HepG2 (cell line): ENCODE data around the gene APRT. TPM values are rescaled to one million over a fixed set of nuclear protein-coding genes. Genes with fewer than 3 reads are reported as not detected.

Experiments used
- ATAC-seq: fragments of 200-7000 bp; cut with Tn5 transposase; 3 replicates; pipeline ENCODE4 v1.9.1; 2020; ENCODE audit warnings: mild to moderate bottlenecking, moderate library complexity
- BruUV-seq: library from RNA; stranded (reverse); fragments of 400-500 nt; replicated peaks from 2 replicates; lab custom pipeline; 2021; lab: Mats Ljungman, UMichigan
- CTCF ChIA-PET: fragments of 300-600 bp; formaldehyde crosslinking; extraction: SDS; loops from one replicate; lab custom pipeline; 2021; ENCODE audit warnings: low total read pairs, inconsistent platforms, low intra/inter-chr PET ratio; lab: Yijun Ruan, JAX
- POLR2A ChIA-PET: fragments of 350-600 bp; sonication (Branson Sonifier 250); formaldehyde crosslinking; loops from one replicate; lab custom pipeline; 2020; ENCODE audit warnings: antibody characterized with exemption, inconsistent platforms; lab: Yijun Ruan, JAX
- DNase-seq: peaks from one replicate; pipeline ENCODE4 v3.0.0-alpha.2; 2015; ENCODE audit warnings: low spot score
- FAIRE-seq: peaks from 3 replicates; lab custom pipeline; 2011; peaks lifted over from hg19 to GRCh38; lab: Jason Lieb, UNC
- H2AFZ ChIP-seq: one replicate; pipeline ENCODE4 v1.6.1; 2011; ENCODE audit warnings: low read length, inconsistent platforms
- H3K27ac ChIP-seq: fragments of 300-600 bp; 3 replicates; pipeline ENCODE4 v1.8.0; 2011; ENCODE audit warnings: mixed run types, mild to moderate bottlenecking, mixed read lengths, low read length, inconsistent platforms; ENCODE audit not compliant: insufficient read depth; ENCODE audit errors: extremely low read length
- H3K27me3 ChIP-seq, 2 experiments: fragments of 200-600 bp in 1 of 2; 2 replicates in 1 of 2; 3 replicates in 1 of 2; pipeline versions ENCODE4 v1.6.0 to v1.8.0; 2011; ENCODE audit warnings: low read length in 2 of 2, mild to moderate bottlenecking in 2 of 2, moderate library complexity in 2 of 2, inconsistent platforms in 1 of 2; ENCODE audit not compliant: insufficient read depth in 2 of 2, control insufficient read depth in 1 of 2
- H3K36me3 ChIP-seq, 2 experiments: fragments of 200-600 bp in 1 of 2; replicated peaks in 1 of 2; 2 replicates in 1 of 2; 3 replicates in 1 of 2; pipeline versions ENCODE4 v1.5.1 to v1.8.0; 2011; ENCODE audit warnings: low read length in 2 of 2, inconsistent platforms in 1 of 2; ENCODE audit not compliant: insufficient read depth in 2 of 2, control insufficient read depth in 1 of 2
- H3K4me1 ChIP-seq: 2 replicates; pipeline ENCODE4 v1.5.1; 2012; ENCODE audit warnings: low read length, inconsistent platforms; ENCODE audit not compliant: insufficient read depth
- H3K4me2 ChIP-seq: 2 replicates; pipeline ENCODE4 v1.6.0; 2011; ENCODE audit warnings: low read depth, low read length, inconsistent platforms
- H3K4me3 ChIP-seq, 3 experiments: fragments of 200-600 bp in 1 of 3; sonication (generic), shearing (Covaris generic) in 1 of 3; replicated peaks in 1 of 3; 2 replicates each; pipeline ENCODE4 v1.5.1; 2011 to 2016; ENCODE audit warnings: low read length in 3 of 3, inconsistent platforms in 2 of 3, low read depth in 2 of 3, mild to moderate bottlenecking in 2 of 3, control low read depth in 1 of 3, mixed read lengths in 1 of 3; ENCODE audit not compliant: insufficient read depth in 1 of 3
- H3K79me2 ChIP-seq: one replicate; pipeline ENCODE4 v1.6.1; 2011; ENCODE audit warnings: low read length, inconsistent platforms; ENCODE audit not compliant: insufficient read depth
- H3K9ac ChIP-seq: 2 replicates; pipeline ENCODE4 v1.6.0; 2011; ENCODE audit warnings: mild to moderate bottlenecking, low read depth, low read length, inconsistent platforms; ENCODE audit not compliant: insufficient read depth
- H3K9me3 ChIP-seq: 2 replicates; pipeline ENCODE4 v1.5.1; 2012; ENCODE audit warnings: mild to moderate bottlenecking, low read length
- H4K20me1 ChIP-seq: 2 replicates; pipeline ENCODE4 v1.6.0; 2011; ENCODE audit warnings: inconsistent platforms, mild to moderate bottlenecking, low read length, moderate library complexity; ENCODE audit not compliant: insufficient read depth
- ELK4 ChIP-seq: sonication (generic); formaldehyde crosslinking; IDR thresholded peaks from 2 replicates; pipeline ENCODE4 v1.9.0; 2021; ENCODE audit warnings: missing genetic modification reagents, borderline replicate concordance
- HINFP ChIP-seq: sonication (generic); formaldehyde crosslinking; IDR thresholded peaks from 2 replicates; pipeline ENCODE4 v1.4.0; 2020; ENCODE audit warnings: low read depth, mild to moderate bottlenecking, missing genetic modification reagents
- IKZF4 ChIP-seq: sonication (generic); formaldehyde crosslinking; IDR thresholded peaks from 2 replicates; pipeline ENCODE4 v1.5.1; 2020; ENCODE audit warnings: borderline replicate concordance, mild to moderate bottlenecking, low read depth, missing genetic modification reagents; ENCODE audit errors: not compliant biosample characterization
- LRRFIP1 ChIP-seq: sonication (generic); formaldehyde crosslinking; conservative IDR thresholded peaks from 2 replicates; pipeline ENCODE4 v1.4.0; 2020; ENCODE audit warnings: missing genetic modification reagents
- MED8 ChIP-seq: sonication (generic); formaldehyde crosslinking; IDR thresholded peaks from 2 replicates; pipeline ENCODE4 v1.8.1; 2023; ENCODE audit warnings: mild to moderate bottlenecking, missing genetic modification reagents; ENCODE audit not compliant: insufficient replicate concordance
- MEIS1 ChIP-seq: sonication (generic); formaldehyde crosslinking; IDR thresholded peaks from 2 replicates; pipeline ENCODE4 v1.9.0; 2021; ENCODE audit warnings: mild to moderate bottlenecking, missing genetic modification reagents, moderate library complexity, borderline replicate concordance
- RCOR2 ChIP-seq: IDR thresholded peaks from 2 replicates; pipeline ENCODE4 v1.6.1; 2016; ENCODE audit warnings: missing biosample characterization, missing genetic modification reagents
- SNAI1 ChIP-seq: sonication (generic); formaldehyde crosslinking; IDR thresholded peaks from 2 replicates; pipeline ENCODE4 v1.5.0; 2020; ENCODE audit warnings: mild to moderate bottlenecking, missing genetic modification reagents, borderline replicate concordance
- ZNF430 ChIP-seq: sonication (generic); formaldehyde crosslinking; IDR thresholded peaks from 2 replicates; pipeline ENCODE4 v1.9.0; 2021; ENCODE audit warnings: mild to moderate bottlenecking, missing genetic modification reagents
- ZNF703 ChIP-seq: sonication (generic); formaldehyde crosslinking; IDR thresholded peaks from 2 replicates; pipeline ENCODE4 v1.5.1; 2020; ENCODE audit warnings: missing genetic modification reagents, mild to moderate bottlenecking, moderate library complexity, borderline replicate concordance
- WGBS: methylation state at CpG from one replicate; pipeline ENCODE4 v1.1.6; 2017; ENCODE audit warnings: low lambda C conversion rate; 5-methylcytosine and 5-hydroxymethylcytosine counted together
- in situ Hi-C: cut with HindIII; loops from 2 replicates; pipeline ENCODE4 v1.10.0; 2017; ENCODE audit warnings: low pct_unique_long_range_greater_than_20kb; ENCODE audit not compliant: extremely low pct_ligation_motif_present
- intact Hi-C: fragments of 100-400 bp; cut with micrococcal nuclease; formaldehyde crosslinking; loops from one replicate; pipeline ENCODE4 v1.10.0; 2022; ENCODE audit not compliant: unreplicated experiment
- polyA plus RNA-seq, 8 experiments: library from polyadenylated mRNA; depleted of rRNA in 3 of 8; stranded (reverse) in 7 of 8; unstranded in 1 of 8; fragments of >200 nt; fragmentation: Illumina TruSeq in 4 of 8; extraction: Trizol in 4 of 8; gene quantifications; 2 replicates each; pipeline versions ENCODE4 v1.2.1 to v1.2.3, GENCODE V29; 2011 to 2016; ENCODE audit warnings: low read depth in 4 of 8, missing spikeins in 1 of 8, mixed read lengths in 1 of 8; ENCODE audit not compliant: insufficient read depth in 1 of 8
- total RNA-seq, 5 experiments: library from RNA; depleted of rRNA; stranded (reverse); fragments of >200 nt; fragmentation: Illumina TruSeq; extraction: Trizol; gene quantifications; 2 replicates each; pipeline ENCODE4 v1.2.3, GENCODE V29; 2016; ENCODE audit warnings: low read depth in 1 of 5

The APRT gene
- total and polyA plus RNA-seq, 2 of the 13 experiments (the other 11 are each of a cell fraction or from before 2014, with no cell fraction given) = 155 to 242 TPM

GRCh38 chr16:88841521-88842307, 30.0 kb upstream of the APRT start:
- Histone ChIP-seq H4K20me1 (no peaks in the 10 kb centered on the region), H3K27me3 (no peaks in the 10 kb centered on the region), H3K9me3 (no peaks in the 10 kb centered on the region), H2AFZ (no peak overlapping the region), H3K4me3 (no peak overlapping the region), H3K79me2 (no peaks in the 10 kb centered on the region), H3K9ac (no peak overlapping the region), H3K4me1 (no peaks in the 10 kb centered on the region), H3K27ac (no peak overlapping the region), H3K36me3 (no peaks in the 10 kb centered on the region; a peak in 1 of 5 replicates), H3K4me2 (no peak overlapping the region)
- in situ Hi-C loops = no loop called here
- no peak for ATAC-seq
- 94% methylated on average over 39 of the region's 40 CpGs for WGBS
- POLR2A ChIA-PET = no interaction called here
- no peak for DNase-seq
- CTCF ChIA-PET = no interaction called here
- TF ChIP-seq MED8 (CRISPR knock-in tag) (no peak), ZNF430 (no peak), IKZF4 (CRISPR knock-in tag) (no peak), SNAI1 (CRISPR knock-in tag) (no peak), MEIS1 (CRISPR knock-in tag) (no peak)
- BruUV-seq = no TSS peak
- intact Hi-C loops = no loop called here
- no peak for FAIRE-seq

- 90% methylated on average over 28 of the region's 30 CpGs for WGBS
- H3K9me3 ChIP-seq = no peaks in the 10 kb centered on the region
- no peak overlapping the region for H3K27ac ChIP-seq
- ChIA-PET CTCF (interaction anchor here (2.3 to 2.5 kb wide), 2 partner anchors 17 to 328 kb away, joined by 17 to 22 read pairs; partner anchors contain the start of genes GALNS and TRAPPC2L), POLR2A (interaction anchor here (0.9 kb wide), 1 partner anchor 29 kb away, joined by 3 read pairs; the partner anchor contains the start of gene APRT)
- intact Hi-C loops (no loop called here), in situ Hi-C loops (no loop called here)
- H3K36me3 ChIP-seq = no peaks in the 10 kb centered on the region
- H3K4me1 ChIP-seq = no peaks in the 10 kb centered on the region
- H3K79me2 ChIP-seq = no peaks in the 10 kb centered on the region
- no peak overlapping the region for H3K4me3 ChIP-seq
- no peak overlapping the region for H3K4me2 ChIP-seq
- H2AFZ ChIP-seq = no peak overlapping the region
- no peak for DNase-seq
- FAIRE-seq = no peak
- no TSS peak for BruUV-seq
- H3K9ac ChIP-seq = no peak overlapping the region
- ATAC-seq = no peak
- H4K20me1 ChIP-seq = no peaks in the 10 kb centered on the region
- H3K27me3 ChIP-seq = no peaks in the 10 kb centered on the region
- TF ChIP-seq ELK4 (CRISPR knock-in tag) (no peak), ZNF703 (CRISPR knock-in tag) (no peak), LRRFIP1 (no peak), RCOR2 (CRISPR knock-in tag) (no peak), HINFP (CRISPR knock-in tag) (no peak)
Measured at GRCh38 chr16:88840600-88841215, 29.0 kb upstream of the APRT start.
